ENCODE data around the gene TSPY8. TPM values are rescaled to one million over a fixed set of nuclear protein-coding genes. Genes with fewer than 3 reads are reported as not detected.
"Not testable (repeated sequence)": the region's sequence is repeated elsewhere in the genome, so short reads cannot be mapped to it uniquely, and the experiment has no call there.

Gene TSPY8
- polyA plus RNA-seq, 1 donor (not counting 4 experiments of a cell fraction or from before 2014, with no cell fraction given): not detected

- H3K9me3 ChIP-seq (ENCODE audit: control insufficient read depth, low read depth, low read length); FAIRE-seq; H3K4me2 ChIP-seq (ENCODE audit: control insufficient read depth, extremely low read depth, insufficient read depth, low read depth, low read length); DNase-seq (ENCODE audit: low read depth, low spot score); H3K27me3 ChIP-seq (ENCODE audit: control insufficient read depth, extremely low read depth, insufficient read depth, low read length); dilution Hi-C loops (cut with MboI; ENCODE audit: extremely low pct_ligation_motif_present, low sequenced_read_pairs); H3K27ac ChIP-seq (ENCODE audit: control insufficient read depth, insufficient read depth, low read length); H3K36me3 ChIP-seq (ENCODE audit: control insufficient read depth in 2 of 2, extremely low read depth in 1 of 2, insufficient read depth in 2 of 2, low read length in 2 of 2); H3K9me1 ChIP-seq (ENCODE audit: control insufficient read depth, extremely low read depth, insufficient read depth, low read length); H3K4me3 ChIP-seq (ENCODE audit: control insufficient read depth in 2 of 3, extremely low read depth in 1 of 3, insufficient read depth in 2 of 3, low read depth in 1 of 3, low read length in 3 of 3); H3K9ac ChIP-seq (ENCODE audit: control insufficient read depth, extremely low read depth, insufficient read depth, low read length); H4K20me1 ChIP-seq (ENCODE audit: control insufficient read depth, extremely low read depth, insufficient read depth, low read length); H2AFZ ChIP-seq (ENCODE audit: control insufficient read depth, low read length); H3K79me2 ChIP-seq (ENCODE audit: control insufficient read depth, insufficient read depth, low read length); H3K4me1 ChIP-seq (ENCODE audit: control insufficient read depth, extremely low read depth, insufficient read depth, low read length): not testable (repeated sequence)
These were observed 40.5 kb downstream of the TSPY8 start, which contains the start of gene TSPY3 for GRCh38 chrY:9398121-9398520. TSPY3 (plus strand) TSS chrY:9398421; CDS start chrY:9398467, 46 bp downstream.

Small RNA genes lying within 50 kb of the gene (small RNA-seq; reads per million reads assigned to genes)
- 0 reads per million in 3 experiments for gene AC006158.1 (ENCODE audit: insufficient read length in 3 of 3, low read depth in 3 of 3, low replicate concordance in 1 of 3)

Other genes with a start within 250 kb of the TSPY8 start
- not detected in 3 replicates for gene TSPY4, start 20.3 kb upstream of the TSPY8 start, polyA plus RNA-seq
- gene TSPY3, start 40.6 kb downstream of the TSPY8 start, polyA plus RNA-seq: not detected in 3 replicates
- gene TSPY1, start 109.2 kb downstream of the TSPY8 start, polyA plus RNA-seq: not detected in 3 replicates
- gene TSPY9, start 129.5 kb downstream of the TSPY8 start, polyA plus RNA-seq: not detected in 3 replicates
- not detected in 3 replicates for gene TSPY10, start 170.1 kb downstream of the TSPY8 start, polyA plus RNA-seq

All from keratinocyte (primary cell).